Epithelial cell of proximal tubule (primary cell): ENCODE data around the gene OR4D1. TPM values are rescaled to one million over a fixed set of nuclear protein-coding genes. Genes with fewer than 3 reads are reported as not detected.

ENCODE experiments used
- DNase-seq: peaks from one replicate; pipeline ENCODE4 v3.0.0-alpha.2; 2011; ENCODE audit warnings: low read depth
- H3K4me3 ChIP-seq: 2 replicates; pipeline ENCODE4 v1.5.1; 2011; ENCODE audit warnings: low read depth, mild to moderate bottlenecking, low read length
- total RNA-seq: library from RNA; depleted of rRNA; stranded (reverse); fragments of >200 nt; gene quantifications from 2 replicates; pipeline ENCODE4 v1.2.3, GENCODE V29; 2015
- TF ChIP-seq, protein P1 (sequence below): conservative IDR thresholded peaks from 2 replicates; pipeline ENCODE4 v1.5.1; 2012; ENCODE audit warnings: low read depth, mild to moderate bottlenecking, low read length

The OR4D1 gene
- total RNA-seq, 1 donor from 2014 or later: not detected

- TF ChIP-seq, protein P1, sequence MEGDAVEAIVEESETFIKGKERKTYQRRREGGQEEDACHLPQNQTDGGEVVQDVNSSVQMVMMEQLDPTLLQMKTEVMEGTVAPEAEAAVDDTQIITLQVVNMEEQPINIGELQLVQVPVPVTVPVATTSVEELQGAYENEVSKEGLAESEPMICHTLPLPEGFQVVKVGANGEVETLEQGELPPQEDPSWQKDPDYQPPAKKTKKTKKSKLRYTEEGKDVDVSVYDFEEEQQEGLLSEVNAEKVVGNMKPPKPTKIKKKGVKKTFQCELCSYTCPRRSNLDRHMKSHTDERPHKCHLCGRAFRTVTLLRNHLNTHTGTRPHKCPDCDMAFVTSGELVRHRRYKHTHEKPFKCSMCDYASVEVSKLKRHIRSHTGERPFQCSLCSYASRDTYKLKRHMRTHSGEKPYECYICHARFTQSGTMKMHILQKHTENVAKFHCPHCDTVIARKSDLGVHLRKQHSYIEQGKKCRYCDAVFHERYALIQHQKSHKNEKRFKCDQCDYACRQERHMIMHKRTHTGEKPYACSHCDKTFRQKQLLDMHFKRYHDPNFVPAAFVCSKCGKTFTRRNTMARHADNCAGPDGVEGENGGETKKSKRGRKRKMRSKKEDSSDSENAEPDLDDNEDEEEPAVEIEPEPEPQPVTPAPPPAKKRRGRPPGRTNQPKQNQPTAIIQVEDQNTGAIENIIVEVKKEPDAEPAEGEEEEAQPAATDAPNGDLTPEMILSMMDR: no peak
- no peak overlapping the region for H3K4me3 ChIP-seq
- DNase-seq: no peak
Measured at GRCh38 chr17:58202859-58203258, 54.7 kb downstream of the OR4D1 start.

DNA sequence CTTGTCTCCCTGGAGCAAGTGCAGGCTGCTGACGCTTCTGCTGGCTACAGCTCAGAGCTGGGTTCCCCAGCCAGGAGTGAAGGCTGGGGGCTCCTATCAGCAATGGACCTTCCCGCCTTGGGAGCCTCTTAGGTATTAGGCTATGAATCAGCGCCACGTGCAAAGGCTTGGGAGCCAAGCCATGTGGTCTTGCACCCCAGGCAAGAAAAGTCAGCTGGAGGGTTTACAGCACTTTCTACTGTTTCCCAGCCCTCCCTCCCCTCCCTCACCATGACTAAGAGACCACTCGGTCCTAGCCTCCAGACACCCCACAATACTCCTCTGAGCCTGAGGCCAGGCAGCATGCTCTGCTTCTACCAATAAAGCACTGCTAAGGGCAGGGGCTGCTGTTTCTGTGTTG lies 56.6 kb downstream of the OR4D1 start:
- no peak for DNase-seq
- H3K4me3 ChIP-seq: no peak overlapping the region
- TF ChIP-seq, protein P1: no peak

GRCh38 chr17:58205936-58206335 lies 57.8 kb downstream of the OR4D1 start:
- H3K4me3 ChIP-seq: no peak overlapping the region
- no peak for DNase-seq
- TF ChIP-seq, protein P1: no peak

DNA sequence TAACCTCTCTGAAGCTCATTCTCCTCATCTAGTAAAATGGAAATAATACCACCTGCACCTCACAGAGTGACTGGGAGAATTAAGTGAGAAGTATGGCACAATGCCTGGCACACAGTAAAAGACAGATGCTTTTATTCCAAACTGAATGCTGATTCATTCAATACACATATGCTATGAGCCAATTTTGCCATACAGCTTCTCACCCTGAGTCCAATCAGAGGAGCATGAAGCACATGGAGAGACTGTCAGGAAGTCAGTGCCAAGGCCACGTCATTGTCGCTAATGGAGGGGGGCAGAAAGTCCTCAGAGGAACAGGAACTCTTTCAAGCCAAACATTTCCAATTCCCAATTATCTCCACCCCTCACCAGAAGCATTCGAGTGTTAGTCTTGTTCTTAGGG lies 59.3 kb downstream of the OR4D1 start:
- H3K4me3 ChIP-seq: no peak overlapping the region
- DNase-seq: no peak
- TF ChIP-seq, protein P1: no peak

DNA sequence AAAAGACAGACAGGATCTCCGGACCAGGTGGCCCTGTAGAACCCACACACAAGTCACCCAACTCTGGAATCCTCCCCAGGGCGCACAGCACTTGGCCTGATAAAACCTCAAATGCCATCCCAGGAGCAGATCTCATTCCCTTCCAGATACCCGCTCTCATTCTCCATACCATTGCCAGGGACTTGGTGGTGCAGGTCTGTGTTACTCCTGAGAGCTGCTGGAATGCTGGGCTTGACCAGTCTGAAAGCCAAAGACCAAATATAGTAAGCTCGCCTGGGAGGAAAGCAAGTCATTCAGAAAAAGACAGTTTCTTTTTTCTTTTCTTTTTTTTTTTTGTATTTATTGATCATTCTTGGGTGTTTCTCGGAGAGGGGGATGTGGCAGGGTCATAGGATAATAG lies 60.2 kb downstream of the OR4D1 start:
- TF ChIP-seq, protein P1: no peak
- H3K4me3 ChIP-seq: no peak overlapping the region

More for the DNA sequence above, 60.2 kb downstream of the OR4D1 start:
- no peak for DNase-seq

Other genes with a start within 250 kb of the OR4D1 start
- gene CUEDC1, start 193.0 kb upstream of the OR4D1 start, total RNA-seq: 14.4 and 14.5 TPM in 2 replicates
- 54.6 and 64.0 TPM in 2 replicates for gene VEZF1, start 160.1 kb upstream of the OR4D1 start, total RNA-seq
- gene SRSF1, start 141.1 kb upstream of the OR4D1 start, total RNA-seq: 293 and 299 TPM in 2 replicates
- gene DYNLL2, start 65.0 kb upstream of the OR4D1 start, total RNA-seq: 12.3 and 14.4 TPM in 2 replicates
- gene OR4D2, start 18.6 kb downstream of the OR4D1 start, total RNA-seq: not detected in 2 replicates
- gene EPX, start 44.3 kb downstream of the OR4D1 start, total RNA-seq: not detected in 2 replicates
- 10.9 and 16.1 TPM in 2 replicates for gene MKS1, start 70.9 kb downstream of the OR4D1 start, total RNA-seq
- not detected in 2 replicates for gene LPO, start 90.2 kb downstream of the OR4D1 start, total RNA-seq
- gene MPO, start 132.6 kb downstream of the OR4D1 start, total RNA-seq: not detected in 2 replicates
- 0.87 and 3.5 TPM in 2 replicates for gene TSPOAP1, start 180.4 kb downstream of the OR4D1 start, total RNA-seq
- gene SUPT4H1, start 203.8 kb downstream of the OR4D1 start, total RNA-seq: 43.8 and 47.6 TPM in 2 replicates